ENCODE data around the gene LAMC1.

LAMC1 gene

GRCh38 chr1:183121609-183122008 is 98.4 kb downstream of the LAMC1 start:
- no peaks in the 10 kb centered on the region for H3K79me2 ChIP-seq (ENCODE audit: insufficient read depth, low read depth)
- H4K20me1 ChIP-seq (ENCODE audit: insufficient read depth) = no peaks in the 10 kb centered on the region
- peaks cover 4% of the 10 kb centered on the region; the same call in 1 of the 2 replicates for H3K36me3 ChIP-seq (ENCODE audit: insufficient read depth)
- peaks cover 26% of the 10 kb centered on the region for H3K4me1 ChIP-seq (ENCODE audit: low read depth, poor library complexity, severe bottlenecking)
- no peak overlapping the region for H3K4me2 ChIP-seq
- no peaks in the 10 kb centered on the region for H3K27me3 ChIP-seq (ENCODE audit: insufficient read depth, low read depth)
- H2AFZ ChIP-seq (ENCODE audit: low read depth) = no peak overlapping the region
- no peak overlapping the region for H3K4me3 ChIP-seq (IDR thresholded peaks at IDR 0.05; ENCODE audit: insufficient read depth, low read depth, low read length)
- no peak overlapping the region for H3K27ac ChIP-seq
- no peak for TF ChIP-seq CTCF (conservative IDR thresholded peaks at IDR 0.05; ENCODE audit: low read depth, low read length)
- no peak overlapping the region for H3K9ac ChIP-seq

GRCh38 chr1:183124259-183124658 is 101.0 kb downstream of the LAMC1 start:
- Histone ChIP-seq H3K27me3 (ENCODE audit: insufficient read depth, low read depth) (no peaks in the 10 kb centered on the region), H3K4me3 (IDR thresholded peaks at IDR 0.05; ENCODE audit: insufficient read depth, low read depth, low read length) (no peak overlapping the region), H3K4me1 (ENCODE audit: low read depth, poor library complexity, severe bottlenecking) (peaks cover 26% of the 10 kb centered on the region), H4K20me1 (ENCODE audit: insufficient read depth) (no peaks in the 10 kb centered on the region), H3K36me3 (ENCODE audit: insufficient read depth) (peaks cover 4% of the 10 kb centered on the region; the same call in 1 of the 2 replicates), H3K4me2 (peak overlapping the region; percentile 26; the same call in 1 of the 2 replicates), H2AFZ (ENCODE audit: low read depth) (no peak overlapping the region), H3K27ac (no peak overlapping the region), H3K79me2 (ENCODE audit: insufficient read depth, low read depth) (no peaks in the 10 kb centered on the region), H3K9ac (no peak overlapping the region)
- no peak for TF ChIP-seq CTCF (conservative IDR thresholded peaks at IDR 0.05; ENCODE audit: low read depth, low read length)

GRCh38 chr1:183125279-183125999 is 102.2 kb downstream of the LAMC1 start:
- no peak overlapping the region for H3K4me3 ChIP-seq (IDR thresholded peaks at IDR 0.05; ENCODE audit: insufficient read depth, low read depth, low read length)
- H2AFZ ChIP-seq (ENCODE audit: low read depth) = no peak overlapping the region
- no peaks in the 10 kb centered on the region for H3K27me3 ChIP-seq (ENCODE audit: insufficient read depth, low read depth)
- H3K9ac ChIP-seq = no peak overlapping the region
- H3K36me3 ChIP-seq (ENCODE audit: insufficient read depth) = peaks cover 4% of the 10 kb centered on the region; the same call in 1 of the 2 replicates
- peaks cover 26% of the 10 kb centered on the region for H3K4me1 ChIP-seq (ENCODE audit: low read depth, poor library complexity, severe bottlenecking)
- no peaks in the 10 kb centered on the region for H3K79me2 ChIP-seq (ENCODE audit: insufficient read depth, low read depth)
- H3K4me2 ChIP-seq = no peak overlapping the region
- no peaks in the 10 kb centered on the region for H4K20me1 ChIP-seq (ENCODE audit: insufficient read depth)
- no peak for TF ChIP-seq CTCF (conservative IDR thresholded peaks at IDR 0.05; ENCODE audit: low read depth, low read length)
- no peak overlapping the region for H3K27ac ChIP-seq

GRCh38 chr1:183126000-183126366 is 102.8 kb downstream of the LAMC1 start:
- TF ChIP-seq CTCF (conservative IDR thresholded peaks at IDR 0.05; ENCODE audit: low read depth, low read length) = no peak
- Histone ChIP-seq H4K20me1 (ENCODE audit: insufficient read depth) (no peaks in the 10 kb centered on the region), H3K4me2 (no peak overlapping the region), H3K79me2 (ENCODE audit: insufficient read depth, low read depth) (no peaks in the 10 kb centered on the region), H3K27ac (no peak overlapping the region), H3K27me3 (ENCODE audit: insufficient read depth, low read depth) (no peaks in the 10 kb centered on the region), H3K4me3 (IDR thresholded peaks at IDR 0.05; ENCODE audit: insufficient read depth, low read depth, low read length) (no peak overlapping the region), H3K36me3 (ENCODE audit: insufficient read depth) (peaks cover 4% of the 10 kb centered on the region; the same call in 1 of the 2 replicates), H2AFZ (ENCODE audit: low read depth) (no peak overlapping the region), H3K9ac (no peak overlapping the region), H3K4me1 (ENCODE audit: low read depth, poor library complexity, severe bottlenecking) (peaks cover 26% of the 10 kb centered on the region)
